HepG2 (cell line): ENCODE measurements around the gene SAMD4B. TPM values are rescaled to one million over a fixed set of nuclear protein-coding genes. Genes with fewer than 3 reads are reported as not detected.

Experiments used
- HES4 ChIP-seq: sonication (generic); formaldehyde crosslinking; IDR thresholded peaks from 2 replicates; pipeline ENCODE4 v1.9.0; 2021; ENCODE audit warnings: mild to moderate bottlenecking, missing genetic modification reagents, borderline replicate concordance
- HNF4A ChIP-seq: sonication (generic); formaldehyde crosslinking; IDR thresholded peaks from 2 replicates; pipeline ENCODE4 v1.4.0; 2020; ENCODE audit warnings: missing genetic modification reagents
- IRX3 ChIP-seq: sonication (generic); formaldehyde crosslinking; IDR thresholded peaks from 2 replicates; pipeline ENCODE4 v1.8.1; 2023; ENCODE audit warnings: mild to moderate bottlenecking, low read depth, missing genetic modification reagents, borderline replicate concordance
- RBFOX2 ChIP-seq: fragments of 200-400 bp; formaldehyde crosslinking; IDR thresholded peaks from 2 replicates; pipeline ENCODE4 v1.6.1; 2017; ENCODE audit warnings: low read depth, mild to moderate bottlenecking, low read length
- RELA ChIP-seq: sonication (generic); formaldehyde crosslinking; IDR thresholded peaks from 2 replicates; pipeline ENCODE4 v1.4.0; 2020; ENCODE audit warnings: missing genetic modification reagents
- TBX3 ChIP-seq: fragments of 450-650 bp; IDR thresholded peaks from 2 replicates; pipeline ENCODE4 v1.6.1; 2017; ENCODE audit warnings: antibody characterized with exemption, mild to moderate bottlenecking, inconsistent platforms, borderline replicate concordance
- ZBTB3 ChIP-seq: sonication (generic); formaldehyde crosslinking; IDR thresholded peaks from 2 replicates; pipeline ENCODE4 v1.4.0; 2020; ENCODE audit warnings: low read depth, mild to moderate bottlenecking, moderate library complexity, missing genetic modification reagents, borderline replicate concordance
- ZBTB38 ChIP-seq: sonication (generic); formaldehyde crosslinking; IDR thresholded peaks from 2 replicates; pipeline ENCODE4 v1.5.1; 2020; ENCODE audit warnings: mild to moderate bottlenecking, missing genetic modification reagents
- ZNF263 ChIP-seq: sonication (generic); formaldehyde crosslinking; IDR thresholded peaks from 2 replicates; pipeline ENCODE4 v1.4.0; 2020; ENCODE audit warnings: missing genetic modification reagents
- ZNF367 ChIP-seq: sonication (generic); formaldehyde crosslinking; IDR thresholded peaks from 2 replicates; pipeline ENCODE4 v1.4.0; 2020; ENCODE audit warnings: missing genetic modification reagents, borderline replicate concordance
- ZNF383 ChIP-seq: sonication (generic); formaldehyde crosslinking; IDR thresholded peaks from 2 replicates; pipeline ENCODE4 v1.4.0; 2020; ENCODE audit warnings: missing genetic modification reagents, mild to moderate bottlenecking, borderline replicate concordance
- ZNF547 ChIP-seq: sonication (generic); formaldehyde crosslinking; IDR thresholded peaks from 2 replicates; pipeline ENCODE4 v1.5.1; 2020; ENCODE audit warnings: mild to moderate bottlenecking, missing genetic modification reagents
- ZNF891 ChIP-seq: sonication (generic); formaldehyde crosslinking; IDR thresholded peaks from 2 replicates; pipeline ENCODE4 v1.5.0; 2020; ENCODE audit warnings: mild to moderate bottlenecking, missing genetic modification reagents
- polyA plus RNA-seq, 8 experiments: library from polyadenylated mRNA; depleted of rRNA in 3 of 8; stranded (reverse) in 7 of 8; unstranded in 1 of 8; fragments of >200 nt; fragmentation: Illumina TruSeq in 4 of 8; extraction: Trizol in 4 of 8; gene quantifications; 2 replicates each; pipeline versions ENCODE4 v1.2.1 to v1.2.3, GENCODE V29; 2011 to 2016; ENCODE audit warnings: low read depth in 4 of 8, missing spikeins in 1 of 8, mixed read lengths in 1 of 8; ENCODE audit not compliant: insufficient read depth in 1 of 8
- total RNA-seq, 5 experiments: library from RNA; depleted of rRNA; stranded (reverse); fragments of >200 nt; fragmentation: Illumina TruSeq; extraction: Trizol; gene quantifications; 2 replicates each; pipeline ENCODE4 v1.2.3, GENCODE V29; 2016; ENCODE audit warnings: low read depth in 1 of 5
- TF ChIP-seq, protein P1 (sequence below): sonication (generic); formaldehyde crosslinking; IDR thresholded peaks from 2 replicates; pipeline ENCODE4 v1.5.0; 2020; ENCODE audit warnings: missing genetic modification reagents, mild to moderate bottlenecking, borderline replicate concordance
- TF ChIP-seq, protein P2 (sequence below): sonication (generic); formaldehyde crosslinking; IDR thresholded peaks from 2 replicates; pipeline ENCODE4 v1.4.0; 2020; ENCODE audit warnings: missing genetic modification reagents
- TF ChIP-seq, protein P3 (sequence below): sonication (generic); formaldehyde crosslinking; IDR thresholded peaks from 2 replicates; pipeline ENCODE4 v1.5.1; 2020; ENCODE audit warnings: mild to moderate bottlenecking, missing genetic modification reagents, borderline replicate concordance
- TF ChIP-seq, protein P4 (sequence below): sonication (generic); formaldehyde crosslinking; IDR thresholded peaks from 2 replicates; pipeline ENCODE4 v1.9.0; 2022; ENCODE audit warnings: missing genetic modification reagents, mild to moderate bottlenecking, borderline replicate concordance

Gene SAMD4B
- total and polyA plus RNA-seq, 2 of the 13 experiments (the other 11 are each of a cell fraction or from before 2014, with no cell fraction given) = 26.0 to 31.8 TPM

DNA sequence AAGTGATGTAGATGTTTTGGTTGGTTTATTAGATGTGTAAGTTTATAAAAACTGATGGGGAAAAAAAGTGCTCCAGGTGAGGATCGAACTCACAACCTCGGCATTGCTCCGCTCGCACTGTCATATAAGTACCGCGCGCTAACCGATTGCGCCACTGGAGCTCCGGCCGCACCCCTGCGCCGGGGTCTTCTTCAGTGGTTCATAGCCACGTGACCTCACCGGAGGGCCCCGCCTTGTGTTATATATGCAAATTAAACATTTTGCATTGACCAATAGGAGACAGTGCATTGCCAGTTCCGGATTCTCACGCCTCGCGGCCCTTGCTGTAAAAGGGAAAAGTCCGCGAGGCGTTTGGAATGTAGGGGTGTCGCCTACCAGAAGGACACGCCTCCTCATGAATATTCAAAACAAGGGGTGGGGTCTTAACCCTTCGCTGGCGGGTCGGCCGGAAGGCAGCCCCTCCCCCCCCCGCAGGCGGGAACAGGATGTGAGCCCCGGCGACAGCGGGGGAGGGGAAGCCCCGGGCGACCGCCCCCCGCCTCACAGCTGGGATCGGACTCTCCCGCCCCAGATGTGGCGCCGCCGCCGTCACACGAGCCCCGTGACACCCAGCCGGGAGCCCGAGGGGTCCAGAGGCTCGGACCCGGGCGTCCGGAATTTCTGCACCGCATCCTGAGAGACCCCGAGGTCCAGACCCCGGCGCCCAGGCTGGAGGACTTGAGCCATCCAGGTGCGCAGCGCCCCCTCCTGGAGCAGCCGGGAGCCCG is 70.1 kb downstream of the SAMD4B start, which contains the start of gene PLEKHG2 (continued):
- TF ChIP-seq, protein P1, sequence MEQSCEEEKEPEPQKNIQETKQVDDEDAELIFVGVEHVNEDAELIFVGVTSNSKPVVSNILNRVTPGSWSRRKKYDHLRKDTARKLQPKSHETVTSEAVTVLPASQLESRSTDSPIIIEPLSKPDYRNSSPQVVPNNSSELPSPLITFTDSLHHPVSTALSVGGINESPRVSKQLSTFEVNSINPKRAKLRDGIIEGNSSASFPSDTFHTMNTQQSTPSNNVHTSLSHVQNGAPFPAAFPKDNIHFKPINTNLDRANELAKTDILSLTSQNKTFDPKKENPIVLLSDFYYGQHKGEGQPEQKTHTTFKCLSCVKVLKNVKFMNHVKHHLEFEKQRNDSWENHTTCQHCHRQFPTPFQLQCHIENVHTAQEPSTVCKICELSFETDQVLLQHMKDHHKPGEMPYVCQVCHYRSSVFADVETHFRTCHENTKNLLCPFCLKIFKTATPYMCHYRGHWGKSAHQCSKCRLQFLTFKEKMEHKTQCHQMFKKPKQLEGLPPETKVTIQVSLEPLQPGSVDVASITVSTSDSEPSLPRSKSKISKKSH (CRISPR knock-in tag) = no peak
- no peak for TF ChIP-seq ZNF383 (CRISPR knock-in tag)
- no peak for TF ChIP-seq HES4
- no peak for TF ChIP-seq ZBTB38 (CRISPR knock-in tag)
- TF ChIP-seq ZBTB3 (CRISPR knock-in tag) = 0 out of 2 replicates have a peak, but pooled peaks have one; percentile 83
- TF ChIP-seq, protein P2, sequence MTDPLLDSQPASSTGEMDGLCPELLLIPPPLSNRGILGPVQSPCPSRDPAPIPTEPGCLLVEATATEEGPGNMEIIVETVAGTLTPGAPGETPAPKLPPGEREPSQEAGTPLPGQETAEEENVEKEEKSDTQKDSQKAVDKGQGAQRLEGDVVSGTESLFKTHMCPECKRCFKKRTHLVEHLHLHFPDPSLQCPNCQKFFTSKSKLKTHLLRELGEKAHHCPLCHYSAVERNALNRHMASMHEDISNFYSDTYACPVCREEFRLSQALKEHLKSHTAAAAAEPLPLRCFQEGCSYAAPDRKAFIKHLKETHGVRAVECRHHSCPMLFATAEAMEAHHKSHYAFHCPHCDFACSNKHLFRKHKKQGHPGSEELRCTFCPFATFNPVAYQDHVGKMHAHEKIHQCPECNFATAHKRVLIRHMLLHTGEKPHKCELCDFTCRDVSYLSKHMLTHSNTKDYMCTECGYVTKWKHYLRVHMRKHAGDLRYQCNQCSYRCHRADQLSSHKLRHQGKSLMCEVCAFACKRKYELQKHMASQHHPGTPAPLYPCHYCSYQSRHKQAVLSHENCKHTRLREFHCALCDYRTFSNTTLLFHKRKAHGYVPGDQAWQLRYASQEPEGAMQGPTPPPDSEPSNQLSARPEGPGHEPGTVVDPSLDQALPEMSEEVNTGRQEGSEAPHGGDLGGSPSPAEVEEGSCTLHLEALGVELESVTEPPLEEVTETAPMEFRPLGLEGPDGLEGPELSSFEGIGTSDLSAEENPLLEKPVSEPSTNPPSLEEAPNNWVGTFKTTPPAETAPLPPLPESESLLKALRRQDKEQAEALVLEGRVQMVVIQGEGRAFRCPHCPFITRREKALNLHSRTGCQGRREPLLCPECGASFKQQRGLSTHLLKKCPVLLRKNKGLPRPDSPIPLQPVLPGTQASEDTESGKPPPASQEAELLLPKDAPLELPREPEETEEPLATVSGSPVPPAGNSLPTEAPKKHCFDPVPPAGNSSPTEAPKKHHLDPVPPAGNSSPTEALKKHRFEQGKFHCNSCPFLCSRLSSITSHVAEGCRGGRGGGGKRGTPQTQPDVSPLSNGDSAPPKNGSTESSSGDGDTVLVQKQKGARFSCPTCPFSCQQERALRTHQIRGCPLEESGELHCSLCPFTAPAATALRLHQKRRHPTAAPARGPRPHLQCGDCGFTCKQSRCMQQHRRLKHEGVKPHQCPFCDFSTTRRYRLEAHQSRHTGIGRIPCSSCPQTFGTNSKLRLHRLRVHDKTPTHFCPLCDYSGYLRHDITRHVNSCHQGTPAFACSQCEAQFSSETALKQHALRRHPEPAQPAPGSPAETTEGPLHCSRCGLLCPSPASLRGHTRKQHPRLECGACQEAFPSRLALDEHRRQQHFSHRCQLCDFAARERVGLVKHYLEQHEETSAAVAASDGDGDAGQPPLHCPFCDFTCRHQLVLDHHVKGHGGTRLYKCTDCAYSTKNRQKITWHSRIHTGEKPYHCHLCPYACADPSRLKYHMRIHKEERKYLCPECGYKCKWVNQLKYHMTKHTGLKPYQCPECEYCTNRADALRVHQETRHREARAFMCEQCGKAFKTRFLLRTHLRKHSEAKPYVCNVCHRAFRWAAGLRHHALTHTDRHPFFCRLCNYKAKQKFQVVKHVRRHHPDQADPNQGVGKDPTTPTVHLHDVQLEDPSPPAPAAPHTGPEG (CRISPR knock-in tag) = no peak
- no peak for TF ChIP-seq ZNF367 (CRISPR knock-in tag)
- peak; percentile 78 for TF ChIP-seq TBX3
- 0 out of 2 replicates have a peak, but pooled peaks have one; percentile 41 for TF ChIP-seq HNF4A (CRISPR knock-in tag)
- 0 out of 2 replicates have a peak, but pooled peaks have one; percentile 3 for TF ChIP-seq ZNF547 (CRISPR knock-in tag)
- peak; percentile 18; the same call in 1 of the 2 replicates for TF ChIP-seq ZNF263 (CRISPR knock-in tag)
- TF ChIP-seq ZNF891 (CRISPR knock-in tag) = no peak
- TF ChIP-seq, protein P3, sequence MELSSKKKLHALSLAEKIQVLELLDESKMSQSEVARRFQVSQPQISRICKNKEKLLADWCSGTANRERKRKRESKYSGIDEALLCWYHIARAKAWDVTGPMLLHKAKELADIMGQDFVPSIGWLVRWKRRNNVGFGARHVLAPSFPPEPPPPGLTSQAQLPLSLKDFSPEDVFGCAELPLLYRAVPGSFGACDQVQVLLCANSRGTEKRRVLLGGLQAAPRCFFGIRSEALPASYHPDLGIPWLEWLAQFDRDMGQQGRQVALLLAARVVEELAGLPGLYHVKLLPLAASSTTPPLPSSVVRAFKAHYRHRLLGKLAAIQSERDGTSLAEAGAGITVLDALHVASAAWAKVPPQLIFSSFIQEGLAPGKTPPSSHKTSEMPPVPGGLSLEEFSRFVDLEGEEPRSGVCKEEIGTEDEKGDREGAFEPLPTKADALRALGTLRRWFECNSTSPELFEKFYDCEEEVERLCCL (CRISPR knock-in tag) = peak; percentile 54; the same call in 1 of the 2 replicates
- TF ChIP-seq IRX3 (CRISPR knock-in tag) = 0 out of 2 replicates have a peak, but pooled peaks have one; percentile 35
- TF ChIP-seq RBFOX2 = peak; percentile 84
- no peak for TF ChIP-seq RELA (CRISPR knock-in tag)
- TF ChIP-seq, protein P4, sequence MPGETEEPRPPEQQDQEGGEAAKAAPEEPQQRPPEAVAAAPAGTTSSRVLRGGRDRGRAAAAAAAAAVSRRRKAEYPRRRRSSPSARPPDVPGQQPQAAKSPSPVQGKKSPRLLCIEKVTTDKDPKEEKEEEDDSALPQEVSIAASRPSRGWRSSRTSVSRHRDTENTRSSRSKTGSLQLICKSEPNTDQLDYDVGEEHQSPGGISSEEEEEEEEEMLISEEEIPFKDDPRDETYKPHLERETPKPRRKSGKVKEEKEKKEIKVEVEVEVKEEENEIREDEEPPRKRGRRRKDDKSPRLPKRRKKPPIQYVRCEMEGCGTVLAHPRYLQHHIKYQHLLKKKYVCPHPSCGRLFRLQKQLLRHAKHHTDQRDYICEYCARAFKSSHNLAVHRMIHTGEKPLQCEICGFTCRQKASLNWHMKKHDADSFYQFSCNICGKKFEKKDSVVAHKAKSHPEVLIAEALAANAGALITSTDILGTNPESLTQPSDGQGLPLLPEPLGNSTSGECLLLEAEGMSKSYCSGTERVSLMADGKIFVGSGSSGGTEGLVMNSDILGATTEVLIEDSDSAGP = peak; percentile 58; the same call in 1 of the 2 replicates
